Stimulated activated CD4-positive, alpha-beta T cell treated with anti-CD3 and anti-CD28 coated beads, Interleukin-12 subunit alpha, Interleukin-12 subunit beta, amount 100 ng/mL, for 4 hours (primary cell): ENCODE results near the gene HSPD1.
"Not testable (repeated sequence)": the region's sequence is repeated elsewhere in the genome, so short reads cannot be mapped to it uniquely, and the experiment has no call there.

Experiments
- DNase-seq: peaks from one replicate; pipeline ENCODE4 v3.0.0-alpha.2; 2020

The HSPD1 gene

GRCh38 chr2:197495433-197496134 lies 4.1 kb downstream of the HSPD1 start:
- DNase-seq: no peak

GRCh38 chr2:197487385-197487784 lies 12.3 kb downstream of the HSPD1 start:
- DNase-seq: no peak

GRCh38 chr2:197486175-197486574 lies 13.5 kb downstream of the HSPD1 start:
- no peak for DNase-seq

DNA sequence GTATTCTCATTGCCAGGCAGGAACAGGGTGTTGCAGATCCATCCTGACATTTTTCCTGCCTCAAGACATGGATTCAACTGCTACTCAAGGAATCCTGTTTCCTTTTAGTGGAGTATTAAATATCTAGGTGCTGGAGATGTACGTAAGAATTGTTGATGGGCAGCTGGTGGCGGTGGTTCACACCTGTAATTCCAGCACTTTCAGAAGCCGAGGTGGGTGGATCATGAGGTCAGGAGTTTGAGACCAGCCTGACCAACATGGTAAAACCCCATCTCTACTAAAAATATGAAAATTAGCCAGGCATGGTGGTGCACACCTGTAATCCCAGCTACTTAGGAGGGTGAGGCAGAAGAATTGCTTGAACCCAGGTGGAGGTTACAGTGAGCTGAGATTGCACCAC lies 15.4 kb downstream of the HSPD1 start:
- DNase-seq: not testable (repeated sequence)

GRCh38 chr2:197480165-197481036 lies 19.2 kb downstream of the HSPD1 start:
- no peak for DNase-seq

GRCh38 chr2:197477797-197478196 lies 21.8 kb downstream of the HSPD1 start:
- no peak for DNase-seq

DNA sequence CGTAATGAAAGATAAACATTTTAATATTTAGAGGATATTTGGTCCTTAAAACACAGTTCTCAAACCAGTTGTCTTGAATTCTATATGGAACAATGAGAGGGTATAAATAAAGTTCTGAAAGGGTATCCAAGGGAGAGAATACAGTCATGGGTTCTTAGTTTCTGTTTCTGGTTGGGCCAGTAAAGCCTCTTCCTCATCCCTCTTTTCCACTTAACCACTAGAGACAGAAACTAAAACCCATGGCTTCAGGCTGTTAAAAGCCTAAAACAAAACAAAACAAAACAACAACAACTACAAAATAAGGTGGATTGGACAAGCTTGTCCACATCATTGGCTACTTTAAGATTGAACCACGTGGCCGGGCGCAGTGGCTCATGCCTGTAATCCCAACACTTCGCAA lies 27.5 kb downstream of the HSPD1 start:
- no peak for DNase-seq

DNA sequence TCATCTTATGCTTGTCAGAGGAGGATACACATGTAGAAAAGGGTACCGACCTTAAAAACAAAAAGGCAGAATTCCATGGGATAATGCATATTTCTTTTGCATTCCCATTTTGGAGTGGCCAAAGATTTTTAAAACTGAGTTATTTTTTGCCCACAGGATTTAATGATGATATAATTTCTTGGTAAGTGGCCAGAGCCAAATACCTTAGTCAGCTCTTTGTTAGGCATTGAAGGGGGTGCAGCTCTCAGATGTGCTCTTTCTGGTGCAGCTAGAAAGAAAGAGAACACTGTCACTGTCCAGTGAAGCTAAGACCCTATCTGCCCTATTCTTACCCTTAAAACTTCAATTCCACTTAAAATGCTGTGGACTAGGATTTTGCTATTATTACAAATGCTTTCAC lies 35.5 kb downstream of the HSPD1 start:
- DNase-seq: no peak

- DNase-seq: no peak
These were observed 38.6 kb downstream of the HSPD1 start for GRCh38 chr2:197461057-197461456.

GRCh38 chr2:197460649-197461048 lies 39.0 kb downstream of the HSPD1 start:
- no peak for DNase-seq

GRCh38 chr2:197455428-197455827 lies 44.2 kb downstream of the HSPD1 start:
- DNase-seq: no peak

- no peak for DNase-seq
These were observed 44.7 kb downstream of the HSPD1 start for GRCh38 chr2:197454923-197455322.

DNA sequence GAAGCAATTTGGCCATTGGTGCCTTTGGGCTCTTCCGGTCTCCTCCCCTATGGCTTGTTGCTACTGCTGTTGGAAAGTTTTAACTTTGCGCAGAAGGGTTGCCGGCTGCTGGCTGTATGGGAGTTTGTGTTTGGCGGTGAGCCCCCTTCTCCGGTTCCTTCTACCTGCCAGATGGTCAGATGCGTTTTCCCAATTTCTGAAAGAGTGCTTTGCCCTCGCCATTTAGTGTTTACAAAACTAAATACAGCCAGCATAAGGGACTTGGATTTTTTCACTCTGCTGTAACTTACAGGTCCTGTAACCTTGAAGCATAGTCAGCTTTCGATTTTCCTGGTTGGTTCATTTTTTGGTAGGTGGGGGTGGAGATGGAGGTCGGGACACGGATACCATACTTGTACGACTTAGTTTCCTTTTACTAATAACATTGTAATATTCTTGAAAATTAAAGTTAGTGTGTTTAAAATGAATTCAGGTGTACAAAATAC lies 45.7 kb downstream of the HSPD1 start:
- no peak for DNase-seq

- DNase-seq: peak; percentile 95
These were observed 46.3 kb downstream of the HSPD1 start, which contains the start of gene COQ10B for GRCh38 chr2:197453123-197453913. Gene COQ10B (plus strand): TSS chr2:197453552. CDS start chr2:197453561, 9 bp downstream.

- DNase-seq: no peak
These were observed 46.9 kb downstream of the HSPD1 start for GRCh38 chr2:197452754-197453122.

- not testable (repeated sequence) for DNase-seq
These were observed 48.7 kb downstream of the HSPD1 start for GRCh38 chr2:197450935-197451358.

DNA sequence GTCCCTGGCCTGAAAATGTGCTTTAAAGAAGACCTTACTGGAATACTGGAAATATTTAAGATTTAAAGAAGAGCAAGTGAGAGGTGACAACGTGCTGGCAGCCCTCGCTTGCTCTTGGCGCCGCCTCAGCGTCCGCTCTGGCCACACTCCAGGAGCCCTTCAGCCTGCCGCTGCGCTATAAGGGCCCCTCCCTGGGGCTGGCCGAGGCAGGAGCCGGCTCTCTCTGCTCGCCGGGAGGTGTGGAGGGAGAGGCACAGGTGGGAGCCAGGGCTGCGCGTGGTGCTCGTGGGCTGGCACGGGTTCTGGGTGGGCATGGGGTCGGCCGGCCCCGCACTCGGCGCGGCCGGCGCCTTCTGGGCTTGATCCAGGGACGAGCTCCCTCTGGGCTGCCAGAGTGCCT lies 49.2 kb downstream of the HSPD1 start:
- no peak for DNase-seq

GRCh38 chr2:197446844-197447243 lies 52.8 kb downstream of the HSPD1 start:
- DNase-seq: no peak

- DNase-seq: no peak
These were observed 53.9 kb downstream of the HSPD1 start for GRCh38 chr2:197445746-197446145.

DNA sequence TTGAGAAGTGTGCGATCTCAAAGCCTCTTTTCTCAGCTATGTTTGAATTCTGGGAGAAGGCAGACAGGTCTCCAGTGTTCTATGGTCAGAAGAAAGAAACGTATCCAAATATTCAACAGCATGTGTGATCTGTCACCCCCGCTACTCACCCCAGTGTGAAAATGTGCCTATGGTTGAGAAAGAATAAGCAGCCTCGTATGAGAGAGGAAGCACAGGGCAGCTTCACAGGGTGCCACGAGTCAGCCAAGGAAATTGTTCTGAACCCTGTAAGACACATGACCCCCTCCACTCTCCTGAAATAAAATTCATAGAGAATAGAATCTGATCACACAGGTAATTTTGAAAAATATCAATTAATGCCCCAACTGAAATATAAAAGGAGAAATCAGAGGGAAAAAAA lies 56.8 kb downstream of the HSPD1 start:
- no peak for DNase-seq

GRCh38 chr2:197437380-197437779 lies 62.3 kb downstream of the HSPD1 start:
- DNase-seq: no peak
